GM18520 (cell line): ENCODE measurements around the gene HBA2.
"Not testable (repeated sequence)": the region's sequence is repeated elsewhere in the genome, so short reads cannot be mapped to it uniquely, and the experiment has no call there.

Experiments used
- ATAC-seq: cut with Tn5 transposase; IDR thresholded peaks from one replicate; pipeline ENCODE4 v1.9.1; 2021; ENCODE audit not compliant: unreplicated experiment

Gene HBA2

DNA sequence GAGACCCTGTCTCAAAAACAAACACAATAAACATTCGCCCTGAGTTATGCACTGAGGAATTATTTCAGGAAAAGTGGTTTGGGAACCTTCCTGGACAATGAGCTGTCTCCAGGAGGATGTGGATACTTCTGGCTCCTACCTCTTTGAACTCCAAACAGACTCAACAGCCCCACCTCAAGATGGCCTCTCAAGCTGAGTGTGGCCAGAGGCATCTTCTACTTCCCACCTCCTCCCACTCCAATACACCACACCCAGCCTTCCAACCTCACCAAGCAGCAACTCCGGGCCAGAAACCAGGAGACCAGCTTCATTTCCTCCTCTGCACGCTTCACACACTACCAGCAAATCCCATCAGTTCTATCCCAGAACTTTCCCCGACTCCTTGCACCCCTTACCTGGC, 19.2 kb downstream of the HBA2 start:
- no peak for ATAC-seq

DNA sequence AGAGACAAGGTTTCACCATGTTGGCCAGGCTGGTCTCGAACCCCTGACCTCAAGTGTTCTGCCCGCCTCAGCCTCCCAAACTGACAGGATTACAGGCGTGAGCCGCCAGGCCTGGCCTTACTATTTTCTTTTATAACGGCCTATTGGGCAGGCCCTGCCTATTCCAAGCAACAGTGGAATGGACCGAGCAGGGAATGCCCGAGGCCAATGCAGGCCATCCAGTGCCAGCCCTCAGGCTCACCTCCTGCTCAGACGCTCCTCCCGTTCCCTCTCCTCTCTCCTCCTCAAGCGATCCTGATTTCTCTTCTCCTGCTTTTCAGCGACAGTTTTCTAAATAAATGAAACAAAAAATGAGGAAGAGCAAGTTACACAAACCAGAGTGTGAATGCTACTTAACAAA, 20.0 kb downstream of the HBA2 start:
- ATAC-seq = no peak

DNA sequence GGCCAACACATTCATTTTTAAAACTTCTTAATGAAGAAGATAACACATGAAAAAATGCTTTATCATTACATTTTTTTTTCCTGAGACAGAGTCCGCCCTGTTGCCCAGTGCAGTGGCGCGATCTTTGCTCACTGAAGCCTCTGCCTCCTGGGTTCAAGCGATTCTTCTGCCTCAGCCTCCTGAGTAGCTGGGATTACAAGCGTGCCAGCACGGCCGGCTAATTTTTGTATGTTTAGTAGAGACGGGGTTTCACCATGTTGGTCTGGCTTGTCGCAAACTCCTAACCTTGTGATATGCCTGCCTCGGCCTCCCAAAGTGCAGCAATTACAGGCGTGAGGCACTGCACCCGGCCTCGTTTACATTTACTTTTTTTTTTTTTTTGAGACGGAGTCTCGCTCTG, 20.8 kb downstream of the HBA2 start:
- ATAC-seq = no peak

DNA sequence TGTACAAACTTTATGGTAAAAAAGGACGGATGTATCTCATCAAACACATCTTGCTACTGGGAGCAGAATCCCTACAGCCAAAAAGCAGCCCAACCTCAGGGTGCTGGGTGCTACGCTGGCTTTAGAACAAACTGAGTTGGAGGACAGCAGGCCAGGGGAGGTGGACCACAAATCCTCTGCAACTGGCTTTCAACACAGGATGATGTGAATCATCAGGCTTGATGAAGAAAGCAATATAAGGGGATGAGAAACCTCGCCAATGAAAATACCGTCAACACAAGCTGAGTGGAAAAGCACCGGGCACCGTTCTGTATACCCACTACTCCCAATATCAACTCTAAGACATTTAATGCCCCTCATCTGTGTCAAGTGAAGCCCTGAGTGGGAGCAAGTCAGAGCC, 21.8 kb downstream of the HBA2 start:
- ATAC-seq = no peak

GRCh38 chr16:200388-200787, 27.7 kb downstream of the HBA2 start:
- ATAC-seq = no peak

GRCh38 chr16:203246-203645, 30.6 kb downstream of the HBA2 start:
- ATAC-seq = no peak

DNA sequence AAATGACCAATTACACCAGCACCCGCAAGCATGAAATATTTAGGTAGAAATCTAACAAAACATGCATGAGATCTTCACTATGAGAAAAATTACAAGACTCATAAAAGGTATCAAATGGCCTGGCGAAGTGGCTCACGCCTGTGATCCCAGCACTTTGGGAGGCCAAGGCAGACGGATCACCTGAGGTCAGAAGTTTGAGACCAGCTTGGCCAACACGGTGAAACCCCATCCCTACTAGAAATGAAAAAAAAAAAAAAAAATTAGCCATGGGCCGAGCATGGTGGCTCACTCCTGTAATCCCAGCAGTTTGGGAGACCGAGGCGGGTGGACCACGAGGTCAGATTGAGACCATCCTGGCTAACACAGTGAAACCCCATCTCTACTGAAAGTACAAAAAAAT, 31.4 kb downstream of the HBA2 start:
- ATAC-seq = not testable (repeated sequence)

DNA sequence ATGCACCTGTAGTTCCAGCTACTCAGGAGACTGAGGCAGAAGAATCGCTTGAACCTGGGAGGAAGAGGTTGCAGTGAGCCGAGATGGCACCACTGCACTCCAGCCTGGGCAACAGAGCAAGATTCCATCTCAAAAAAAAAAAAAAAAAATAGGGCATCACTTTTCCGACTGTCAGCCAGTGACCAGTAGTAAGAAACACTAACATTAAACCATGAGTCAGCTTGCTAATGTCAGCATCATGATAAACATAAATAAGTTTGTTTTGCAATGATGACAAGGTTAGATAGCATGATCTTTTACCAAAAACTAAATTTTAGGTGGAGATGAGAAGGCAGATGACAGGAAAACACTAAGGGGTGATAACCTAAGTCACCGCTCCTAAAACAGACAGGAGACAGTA, 36.7 kb downstream of the HBA2 start:
- ATAC-seq = not testable (repeated sequence)

- ATAC-seq = not testable (repeated sequence)
These were observed 39.0 kb downstream of the HBA2 start for GRCh38 chr16:211631-212180.

- no peak for ATAC-seq
These were observed 40.3 kb downstream of the HBA2 start for GRCh38 chr16:212999-213398.

GRCh38 chr16:220021-220420, 47.3 kb downstream of the HBA2 start:
- no peak for ATAC-seq
